HG03520 (cell line): ENCODE data around the gene TMEM125.

ENCODE experiments used
- ATAC-seq: cut with Tn5 transposase; IDR thresholded peaks from one replicate; pipeline ENCODE4 v1.9.1; 2021; ENCODE audit warnings: mild to moderate bottlenecking, moderate library complexity; ENCODE audit not compliant: unreplicated experiment

The TMEM125 gene

GRCh38 chr1:43272576-43273571 lies 3.1 kb downstream of the TMEM125 start:
- ATAC-seq = no peak

- ATAC-seq = no peak
Measured at GRCh38 chr1:43273708-43274107, 3.9 kb downstream of the TMEM125 start.

GRCh38 chr1:43274125-43274803 lies 4.5 kb downstream of the TMEM125 start:
- ATAC-seq = no peak

DNA sequence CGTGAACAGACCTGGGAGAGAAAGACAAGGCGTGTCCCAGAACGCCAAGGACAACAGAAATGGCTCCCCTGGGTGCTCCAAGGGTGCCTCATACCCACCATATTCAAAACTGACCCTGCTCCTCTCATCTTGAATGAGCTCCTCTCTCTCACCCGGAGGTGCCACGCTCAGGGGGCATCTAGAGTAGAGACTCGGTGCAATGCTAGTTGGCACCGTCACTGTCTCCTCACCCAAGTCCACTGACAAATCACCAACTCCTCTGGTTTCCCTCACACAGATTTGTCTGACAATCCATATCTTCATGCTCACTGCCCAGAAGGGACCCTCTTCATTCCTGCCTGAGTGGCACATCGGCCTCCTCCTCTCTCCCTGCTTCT lies 5.0 kb downstream of the TMEM125 start:
- no peak for ATAC-seq

DNA sequence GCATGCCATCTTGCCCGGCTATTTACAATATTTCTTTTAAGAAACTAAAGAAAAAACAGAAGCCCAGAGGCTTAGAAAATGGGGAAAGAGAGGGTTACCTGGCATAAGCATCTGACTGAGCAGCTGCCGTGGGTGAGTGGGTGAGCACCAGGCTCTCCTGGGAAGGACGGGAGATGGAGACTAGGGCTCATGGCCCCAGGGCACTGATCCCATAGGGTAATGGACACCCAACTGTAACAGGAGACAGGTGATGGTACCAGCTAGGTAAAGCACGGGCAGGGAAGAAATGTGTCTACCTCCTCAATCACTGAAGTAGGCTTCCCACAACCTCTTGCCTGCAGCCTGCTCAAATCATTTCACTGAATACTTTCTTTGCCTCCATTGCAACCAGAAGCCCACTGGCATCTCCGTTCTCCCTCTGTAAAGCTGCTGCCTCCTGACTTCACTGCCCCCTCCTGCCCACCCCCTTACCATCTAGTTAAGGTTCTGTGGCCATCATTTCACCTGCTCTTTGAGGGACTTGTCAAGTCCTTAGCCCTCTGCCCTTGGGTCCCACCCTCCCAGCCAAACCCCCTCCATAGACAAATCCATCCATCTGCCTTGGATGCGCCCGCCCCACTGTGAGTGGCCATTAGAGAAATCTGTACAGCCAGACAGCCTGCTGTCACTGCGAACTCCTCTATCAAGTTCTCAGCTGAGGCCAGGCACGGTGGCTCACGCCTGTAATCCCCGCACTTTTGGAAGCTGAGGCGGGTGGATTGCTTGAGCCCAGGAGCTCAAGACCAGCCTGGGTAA lies 6.2 kb downstream of the TMEM125 start:
- no peak for ATAC-seq

DNA sequence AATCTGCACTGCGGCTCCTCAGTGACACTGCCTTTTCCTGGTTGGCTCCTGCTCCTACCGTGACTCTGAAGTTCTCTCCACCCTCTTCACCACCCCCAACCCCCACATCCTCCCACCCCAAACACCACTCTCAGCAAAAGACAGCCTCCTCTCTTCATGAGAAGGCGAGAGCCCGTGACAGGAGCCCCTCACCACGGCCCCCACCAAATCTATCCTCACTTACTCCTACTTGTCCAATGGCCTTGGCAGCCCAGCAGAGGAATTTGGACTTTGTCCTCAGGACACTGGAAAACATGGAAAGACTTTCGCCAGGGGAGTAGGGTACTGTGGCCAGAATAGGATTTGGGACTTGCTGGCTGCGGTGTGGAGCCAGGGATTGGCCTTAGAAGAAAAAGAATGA lies 6.9 kb downstream of the TMEM125 start:
- ATAC-seq = no peak

- ATAC-seq = no peak
Measured at GRCh38 chr1:43277116-43277876, 7.5 kb downstream of the TMEM125 start.

- ATAC-seq = no peak
Measured at GRCh38 chr1:43279161-43279560, 9.4 kb downstream of the TMEM125 start.

DNA sequence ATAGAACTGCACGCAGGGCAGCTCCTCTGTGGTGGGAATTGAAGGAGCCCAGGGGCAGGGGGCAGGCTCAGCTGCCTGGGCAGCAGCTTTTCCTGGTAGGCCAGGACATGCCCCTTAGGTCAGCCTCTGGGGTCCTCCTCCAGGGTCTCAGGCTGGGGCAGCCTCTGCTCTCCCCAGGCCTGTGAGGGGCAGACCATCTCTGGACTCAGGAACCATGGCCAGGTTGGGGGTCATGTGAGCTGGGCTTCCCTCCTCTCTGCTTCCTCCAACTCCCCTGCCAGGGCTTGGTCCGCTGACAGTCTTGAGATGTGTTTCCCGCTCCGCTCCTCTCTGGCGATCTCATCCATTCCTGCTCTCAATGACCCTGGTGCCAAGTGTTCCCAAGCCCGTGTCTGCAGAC lies 9.9 kb downstream of the TMEM125 start:
- no peak for ATAC-seq

DNA sequence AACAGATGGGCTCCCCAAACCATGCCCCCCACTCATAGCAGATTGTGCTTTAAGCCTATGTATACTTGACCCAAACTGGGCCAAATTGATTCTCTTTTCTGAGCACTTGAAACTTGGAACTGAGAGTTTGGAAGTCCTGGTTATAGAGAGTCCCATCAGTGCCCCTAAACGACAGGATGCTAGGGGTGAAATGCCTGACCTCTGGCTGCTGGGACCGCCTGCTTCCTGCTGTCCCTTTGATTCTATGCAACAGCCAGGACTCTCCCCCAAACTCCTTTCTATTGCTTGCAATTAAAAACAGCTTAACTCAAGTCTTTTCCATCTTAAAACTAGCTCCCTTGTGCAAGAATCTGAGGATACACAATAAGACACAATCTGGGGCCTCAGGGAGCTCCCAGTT lies 10.9 kb downstream of the TMEM125 start:
- no peak for ATAC-seq

- no peak for ATAC-seq
Measured at GRCh38 chr1:43282220-43283195, 12.7 kb downstream of the TMEM125 start.

- ATAC-seq = no peak
Measured at GRCh38 chr1:43284065-43284464, 14.3 kb downstream of the TMEM125 start.

- no peak for ATAC-seq
Measured at GRCh38 chr1:43284546-43285110, 14.8 kb downstream of the TMEM125 start.

DNA sequence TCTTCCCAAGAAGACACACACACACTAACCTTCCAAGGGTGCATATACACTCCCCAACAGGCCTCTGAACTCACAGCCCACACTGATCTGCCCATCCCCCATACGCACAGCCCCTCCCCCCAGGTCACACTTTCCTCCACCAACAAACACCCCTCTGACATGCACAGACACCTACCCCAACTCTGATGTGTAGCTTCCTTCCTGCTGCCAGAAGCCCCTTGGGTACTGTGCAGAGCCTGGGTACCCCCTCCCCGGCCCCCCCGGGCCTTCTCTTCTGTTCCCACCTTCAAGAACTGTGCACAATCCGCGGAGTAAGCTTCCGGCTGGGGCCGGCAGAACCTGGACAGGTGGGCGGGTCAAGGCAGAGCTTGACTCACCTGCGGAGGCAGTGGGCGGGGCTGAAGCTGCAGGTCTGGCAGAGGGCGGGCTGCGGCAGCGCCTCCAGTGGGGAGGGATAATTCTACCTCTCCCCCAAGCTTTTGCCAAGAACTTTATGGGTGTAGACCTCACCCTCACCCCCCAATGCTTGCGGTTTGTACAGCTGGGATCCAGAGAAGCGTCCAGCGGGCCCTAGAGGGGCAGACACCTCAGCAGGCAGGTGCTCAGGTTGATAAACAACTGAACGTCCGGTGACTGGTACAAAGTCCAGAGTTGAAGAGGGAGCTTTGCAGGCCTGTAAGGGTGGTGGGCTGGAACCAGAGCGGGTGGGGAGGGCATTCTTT lies 15.6 kb downstream of the TMEM125 start, which contains the start of gene C1orf210:
C1orf210 (minus strand) TSS at position 313 of the 722 bp plus-strand sequence. CDS start 2,311 bp downstream, outside the sequence.
- ATAC-seq = no peak

DNA sequence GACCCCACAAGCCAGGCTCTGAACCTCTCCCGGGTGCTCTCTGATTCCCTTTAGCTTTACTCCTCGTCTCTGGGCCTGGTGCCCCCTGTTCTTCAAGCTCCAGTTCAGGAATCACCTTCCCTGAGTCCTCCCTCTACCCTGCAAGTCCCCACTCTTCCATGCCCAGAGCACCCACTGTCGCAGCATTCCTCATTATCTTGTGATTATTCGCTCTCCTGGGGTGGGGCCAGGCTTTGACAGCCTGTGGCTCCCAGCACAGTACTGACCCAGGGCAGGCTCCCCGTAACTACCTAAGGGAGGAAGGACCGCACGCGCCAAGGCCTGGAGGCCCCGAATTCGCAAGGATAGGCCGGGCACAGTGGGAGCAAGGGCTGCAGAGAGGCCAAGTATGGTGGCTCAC lies 16.3 kb downstream of the TMEM125 start:
- no peak for ATAC-seq

GRCh38 chr1:43286533-43286932 lies 16.8 kb downstream of the TMEM125 start:
- ATAC-seq = no peak

GRCh38 chr1:43288058-43288784 lies 18.4 kb downstream of the TMEM125 start:
- no peak for ATAC-seq
